KG1 (cell line): Measurements from ENCODE around the gene APBB2.

Source experiments
- DNase-seq: peaks from one replicate; lab custom pipeline; 2025; lab: John Stamatoyannopoulos, UW

Gene APBB2

DNA sequence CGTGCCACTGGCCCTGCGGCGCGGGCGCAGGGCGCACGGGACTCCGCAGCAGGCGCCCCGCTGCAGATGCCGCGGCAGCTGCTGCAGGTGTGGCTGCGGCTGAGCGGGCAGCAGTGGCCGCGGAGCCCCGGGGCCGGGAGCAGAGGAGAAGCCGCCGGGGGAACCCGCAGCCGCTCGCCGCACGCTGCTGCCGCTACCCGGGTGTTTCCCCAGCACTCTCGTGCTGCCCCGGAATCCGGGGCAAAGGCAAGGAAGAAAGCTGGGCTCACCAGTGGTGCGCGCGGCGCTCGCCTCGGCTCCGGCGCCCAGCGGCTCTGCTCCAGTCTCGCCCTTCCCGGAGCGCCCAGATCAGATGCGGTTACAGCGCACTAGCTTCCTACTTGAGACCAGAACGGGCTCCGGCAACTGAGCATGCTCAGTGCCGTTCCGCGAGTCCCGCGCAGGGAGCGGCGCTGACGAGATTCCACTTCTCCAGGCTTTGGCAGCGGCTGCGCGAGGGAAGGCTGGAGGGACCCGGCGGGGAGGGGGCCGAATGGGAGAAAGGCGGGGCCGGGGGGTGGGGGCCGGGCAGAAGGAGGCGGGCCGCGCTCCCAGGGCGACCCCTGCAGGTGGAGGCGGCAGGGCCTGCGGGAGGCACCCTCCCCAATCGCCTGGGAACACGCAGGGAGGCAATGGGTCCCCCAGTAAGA is at the start of gene APBB2:
Gene APBB2, minus strand, starts transcription at position 407 of the 689 bp plus-strand sequence. CDS start 181,288 bp downstream, outside the sequence.
- DNase-seq, result no peak

DNA sequence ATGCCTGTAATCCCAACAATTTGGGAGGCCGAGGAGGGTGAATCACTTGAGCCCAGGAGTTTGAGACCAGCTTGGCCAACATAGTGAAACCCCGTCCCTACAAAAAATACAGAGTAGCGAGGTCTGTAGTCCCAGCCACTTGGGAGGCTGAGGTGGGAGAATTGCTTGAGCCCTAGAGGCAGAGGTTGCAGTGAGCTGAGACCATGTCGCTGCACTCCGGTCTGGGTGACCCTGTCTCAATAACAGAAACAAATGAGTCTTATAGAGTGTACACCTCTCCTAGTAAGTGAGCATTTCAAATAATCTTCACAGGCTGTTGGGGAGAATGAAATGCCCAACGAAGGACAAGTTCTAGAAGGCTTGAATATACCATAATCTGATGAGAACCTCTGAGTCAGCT is 47.9 kb upstream of the APBB2 start:
- DNase-seq, result no peak

DNA sequence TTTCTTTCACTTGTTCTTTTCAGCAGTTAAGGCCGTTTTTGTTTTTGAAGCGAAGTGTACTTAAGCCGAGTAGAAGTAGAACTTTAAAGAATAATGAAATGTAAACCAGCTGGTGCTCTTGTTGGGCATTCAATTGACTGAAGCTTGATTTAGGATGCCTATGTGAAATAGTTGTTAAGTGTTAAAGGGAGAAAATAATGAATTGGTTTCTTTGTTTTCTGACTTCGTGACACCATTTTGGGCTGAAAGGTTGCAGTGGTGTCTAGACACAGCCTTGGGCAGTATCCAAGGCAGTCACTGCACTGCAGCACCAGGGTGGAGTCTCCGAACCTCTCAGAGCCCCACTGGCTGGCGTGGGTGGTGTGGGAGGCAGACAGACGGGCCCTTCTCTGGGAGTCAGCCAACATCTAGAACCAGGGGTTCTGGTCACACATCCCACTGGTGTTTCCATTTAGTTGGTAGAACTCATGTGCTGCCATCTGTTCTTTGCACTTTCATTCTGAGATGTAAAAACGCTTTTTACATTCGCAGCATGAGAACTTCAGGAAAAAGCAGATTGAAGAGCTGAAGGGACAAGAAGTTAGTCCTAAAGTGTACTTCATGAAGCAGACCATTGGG is 45.9 kb upstream of the APBB2 start:
- no peak for DNase-seq

DNA sequence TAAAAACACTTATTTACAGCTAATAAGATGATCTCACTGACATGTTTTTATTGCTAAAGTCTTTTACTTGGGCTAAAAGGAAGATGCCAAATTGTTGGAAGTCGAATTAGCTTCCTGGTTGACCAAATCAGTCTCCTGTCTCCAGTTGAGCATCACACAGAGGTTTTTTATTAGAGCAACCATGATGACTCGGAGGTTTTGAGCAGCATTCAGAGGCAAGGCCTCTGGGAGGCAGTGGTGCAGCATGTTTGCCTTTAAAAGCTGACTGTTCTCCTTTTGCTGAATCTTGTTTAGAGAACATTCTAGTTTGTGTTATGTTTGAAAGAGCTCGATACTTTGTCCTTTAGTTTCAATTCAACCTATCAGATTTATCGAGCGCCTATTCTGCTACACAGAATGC is 44.4 kb upstream of the APBB2 start:
- no peak for DNase-seq

DNA sequence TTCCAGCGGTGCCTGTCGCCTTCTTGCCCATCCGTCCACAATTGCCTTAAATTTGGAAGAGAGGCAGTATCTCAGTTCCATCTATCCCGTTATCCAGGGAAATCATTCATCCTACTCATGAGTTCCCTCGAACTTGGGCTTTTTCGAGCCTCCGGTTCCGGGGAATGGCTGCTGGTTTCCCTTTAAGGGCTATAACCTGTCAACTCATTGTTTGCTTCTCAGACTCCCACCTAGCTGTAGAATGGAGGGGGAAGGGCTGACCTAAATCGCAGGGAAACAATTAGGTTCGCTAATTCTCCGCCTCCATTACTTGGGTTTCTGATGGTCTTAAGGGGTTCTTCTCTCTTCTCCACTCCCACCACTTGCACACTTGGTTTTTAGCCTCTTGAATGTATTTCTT is 43.6 kb upstream of the APBB2 start:
- DNase-seq, result no peak

DNA sequence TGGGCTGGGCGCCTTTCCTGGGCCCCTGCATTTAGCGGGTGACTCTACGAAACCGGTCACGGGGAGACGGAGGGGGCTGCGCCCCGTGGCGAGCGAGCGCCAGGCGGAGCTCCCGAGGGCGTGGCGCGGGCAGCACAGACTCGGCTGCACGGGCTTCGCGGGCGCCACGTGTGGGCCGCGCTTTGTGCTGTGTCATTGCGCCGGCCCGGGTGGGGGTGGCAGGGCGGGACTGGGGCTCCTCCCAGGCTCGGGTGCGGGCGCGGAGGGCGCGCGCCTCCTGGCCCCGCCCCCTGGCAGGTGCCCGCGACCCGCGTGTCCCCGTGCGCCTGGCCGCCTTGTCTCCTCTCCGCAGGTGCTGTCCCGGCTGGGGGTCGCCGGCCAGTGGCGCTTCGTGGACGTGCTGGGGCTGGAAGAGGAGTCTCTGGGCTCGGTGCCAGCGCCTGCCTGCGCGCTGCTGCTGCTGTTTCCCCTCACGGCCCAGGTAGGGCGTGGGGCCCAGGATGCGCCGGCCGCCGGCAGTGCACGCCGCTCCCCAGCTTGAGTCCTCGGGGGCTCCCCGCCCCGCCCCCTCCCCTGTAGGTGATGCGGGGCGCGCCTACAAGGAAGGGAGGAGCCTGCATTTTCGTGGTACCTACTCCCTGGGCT is 43.0 kb upstream of the APBB2 start:
- DNase-seq, result no peak

DNA sequence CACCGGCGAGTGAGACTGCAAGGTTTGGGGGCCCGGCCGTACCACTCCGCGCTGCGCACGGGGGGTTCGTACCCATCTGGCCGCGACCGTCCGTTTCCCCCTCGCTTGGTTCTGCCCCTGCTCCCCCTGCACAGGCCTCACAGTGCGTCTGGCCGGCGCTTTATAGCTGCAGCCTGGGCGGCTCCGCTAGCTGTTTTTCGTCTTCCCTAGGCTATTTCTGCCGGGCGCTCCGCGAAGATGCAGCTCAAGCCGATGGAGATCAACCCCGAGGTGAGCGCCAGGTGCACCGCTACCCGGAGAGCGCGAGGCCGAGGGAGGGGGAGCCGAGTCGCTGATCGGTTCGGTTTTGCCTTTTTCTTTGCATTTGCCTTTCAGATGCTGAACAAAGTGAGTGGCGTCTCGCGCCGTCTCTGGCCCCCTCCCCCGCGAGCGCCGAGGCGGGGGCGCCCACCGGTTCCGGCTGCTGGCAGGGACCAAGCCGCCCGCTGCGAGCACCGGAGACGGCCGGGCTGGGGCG is 42.5 kb upstream of the APBB2 start, which contains the start of gene UCHL1:
Gene UCHL1, plus strand, starts transcription at position 189 of the 517 bp plus-strand sequence. Its CDS starts 49 bp downstream, at position 238.
- DNase-seq, result no peak

- DNase-seq, result no peak
These were observed 41.9 kb upstream of the APBB2 start for GRCh38 chr4:41256131-41256739.

DNA sequence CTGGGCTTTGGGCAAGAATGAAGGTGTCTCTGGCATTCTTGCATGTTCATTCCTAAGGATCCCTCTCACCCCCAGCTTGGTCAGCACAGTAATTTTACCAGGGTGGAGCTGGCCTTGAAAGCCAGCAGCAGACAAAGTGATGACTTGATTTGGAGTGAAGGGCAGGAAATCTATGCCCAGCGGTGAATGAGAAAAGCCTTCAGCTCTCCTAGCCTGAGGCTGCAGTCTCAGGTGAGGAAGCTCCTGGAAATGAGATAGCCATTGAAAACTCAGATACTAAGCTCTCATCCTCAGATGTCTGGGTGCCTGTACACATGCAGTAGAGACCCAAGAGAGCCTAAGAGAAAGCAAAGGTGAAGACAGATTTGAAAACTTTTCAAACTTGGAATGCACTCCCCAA is 31.6 kb upstream of the APBB2 start:
- no peak for DNase-seq

DNA sequence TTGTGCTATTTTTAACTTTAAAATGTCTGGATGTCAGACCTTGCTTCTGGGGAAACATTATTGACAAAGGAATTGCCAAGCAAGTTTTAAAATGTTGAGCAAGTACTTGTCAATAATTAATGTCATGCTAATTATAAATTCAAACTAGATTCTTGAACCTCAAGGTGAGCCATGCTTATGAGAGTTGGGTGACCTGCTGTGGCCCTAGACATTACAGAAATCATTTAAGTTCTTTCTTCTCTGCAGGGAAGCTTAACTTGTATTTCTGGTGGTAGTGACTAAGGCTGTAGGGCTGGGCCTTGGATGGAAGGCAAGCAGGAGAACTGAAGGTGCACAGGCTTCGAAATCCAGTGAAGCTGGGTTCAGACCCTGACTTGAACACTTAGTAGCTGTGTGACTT is 27.6 kb upstream of the APBB2 start:
- DNase-seq, result no peak

- DNase-seq, result no peak
These were observed 22.2 kb upstream of the APBB2 start for GRCh38 chr4:41236508-41236907.

DNA sequence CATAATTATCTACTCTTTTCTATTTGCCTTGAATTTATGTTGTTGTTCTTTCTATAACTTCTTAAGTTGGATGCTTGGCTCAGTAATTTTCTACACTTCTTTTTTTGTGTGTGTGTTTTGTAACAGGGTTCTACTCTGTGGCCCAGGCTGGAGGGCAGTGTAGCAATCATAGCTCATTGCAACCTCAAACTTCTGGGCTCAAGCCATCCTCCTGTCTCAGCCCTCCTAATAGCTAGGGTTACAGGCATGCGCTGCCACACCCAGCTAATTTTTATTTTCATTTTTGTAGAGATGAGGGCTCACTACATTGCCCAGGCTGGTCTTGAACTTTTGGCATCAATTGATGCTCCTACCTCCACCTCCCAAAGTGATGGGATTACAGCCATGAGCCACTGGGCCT is 21.7 kb upstream of the APBB2 start:
- no peak for DNase-seq

DNA sequence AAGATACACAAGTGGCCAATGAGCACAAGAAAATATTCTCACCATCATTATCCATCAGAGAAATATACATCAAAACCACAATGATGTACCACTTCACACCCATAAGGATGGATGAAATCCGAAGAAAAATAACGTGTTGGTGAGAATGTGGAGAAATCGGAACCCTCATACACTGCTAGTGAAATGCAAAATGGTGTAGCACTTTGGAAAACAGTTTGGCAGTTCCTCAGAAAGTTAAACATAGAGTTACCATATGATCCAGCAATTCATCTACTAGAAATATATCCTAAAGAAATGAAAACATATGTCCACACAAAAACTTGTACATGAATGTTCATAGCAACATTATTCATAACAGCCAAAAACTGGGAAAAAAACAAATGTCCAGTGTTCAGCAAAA is 18.5 kb upstream of the APBB2 start:
- DNase-seq, result no peak

- no peak for DNase-seq
These were observed 18.1 kb upstream of the APBB2 start for GRCh38 chr4:41232406-41232805.

DNA sequence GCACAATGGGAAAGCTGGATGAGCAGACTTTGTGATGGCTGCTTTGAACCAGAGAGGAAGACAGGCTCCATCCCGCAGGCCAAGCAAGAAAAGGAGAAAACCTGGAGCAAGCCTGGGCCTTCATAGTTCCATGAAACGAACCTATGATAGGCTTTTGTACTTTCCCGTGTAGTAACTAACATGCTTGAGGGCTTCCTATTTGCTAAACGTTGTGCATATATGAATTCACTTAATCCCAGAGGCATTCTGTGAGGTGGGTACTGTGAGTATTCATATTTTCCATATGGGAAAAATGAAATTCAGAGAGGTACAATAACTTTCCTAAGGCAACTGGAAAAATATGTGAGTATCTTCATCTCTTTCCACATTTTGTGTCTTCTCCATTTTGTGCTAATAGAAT is 13.6 kb upstream of the APBB2 start:
- no peak for DNase-seq

- DNase-seq, result no peak
These were observed 7.7 kb upstream of the APBB2 start for GRCh38 chr4:41221850-41222645.

GRCh38 chr4:41219421-41219950 is 5.1 kb upstream of the APBB2 start:
- DNase-seq, result no peak

DNA sequence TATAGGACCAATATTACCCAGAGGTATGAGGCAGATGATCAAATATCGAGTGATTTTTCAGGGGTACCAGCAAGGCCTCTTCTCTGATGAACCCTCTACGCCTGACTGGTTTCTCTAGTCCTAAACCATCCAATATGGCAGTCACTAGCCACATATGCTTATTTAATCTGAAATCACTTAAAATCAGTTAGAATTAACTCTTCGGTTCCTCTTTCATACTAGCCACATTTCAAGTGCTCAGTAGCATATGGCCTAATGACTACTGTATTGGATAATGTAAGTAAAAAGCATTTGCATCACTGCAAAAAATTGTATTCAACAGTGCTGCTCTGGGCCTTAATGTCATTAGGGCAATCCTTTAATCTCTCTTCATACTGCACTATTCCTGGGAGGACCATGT is 4.4 kb upstream of the APBB2 start:
- DNase-seq, result no peak

DNA sequence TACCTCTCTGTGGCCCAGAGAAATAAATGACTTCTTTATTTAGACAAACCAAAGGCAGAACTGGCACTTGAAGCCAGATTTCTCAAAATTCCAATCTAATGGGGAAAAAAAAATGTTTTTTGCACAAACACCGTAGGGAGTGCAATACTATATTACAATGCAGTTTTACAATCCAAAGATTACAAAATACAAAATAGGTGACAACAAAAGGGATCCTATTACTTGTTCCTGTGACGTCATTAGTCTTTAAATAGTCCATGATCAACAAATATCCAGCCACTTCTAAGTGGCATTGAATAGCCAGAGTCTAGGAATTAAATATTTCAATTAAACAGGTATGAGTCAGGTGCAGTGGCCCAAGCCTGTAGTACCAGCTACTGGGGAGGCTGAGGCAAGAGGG is 3.0 kb upstream of the APBB2 start:
- DNase-seq, result no peak

- DNase-seq, result no peak
These were observed 2.6 kb upstream of the APBB2 start for GRCh38 chr4:41217020-41217333.

DNA sequence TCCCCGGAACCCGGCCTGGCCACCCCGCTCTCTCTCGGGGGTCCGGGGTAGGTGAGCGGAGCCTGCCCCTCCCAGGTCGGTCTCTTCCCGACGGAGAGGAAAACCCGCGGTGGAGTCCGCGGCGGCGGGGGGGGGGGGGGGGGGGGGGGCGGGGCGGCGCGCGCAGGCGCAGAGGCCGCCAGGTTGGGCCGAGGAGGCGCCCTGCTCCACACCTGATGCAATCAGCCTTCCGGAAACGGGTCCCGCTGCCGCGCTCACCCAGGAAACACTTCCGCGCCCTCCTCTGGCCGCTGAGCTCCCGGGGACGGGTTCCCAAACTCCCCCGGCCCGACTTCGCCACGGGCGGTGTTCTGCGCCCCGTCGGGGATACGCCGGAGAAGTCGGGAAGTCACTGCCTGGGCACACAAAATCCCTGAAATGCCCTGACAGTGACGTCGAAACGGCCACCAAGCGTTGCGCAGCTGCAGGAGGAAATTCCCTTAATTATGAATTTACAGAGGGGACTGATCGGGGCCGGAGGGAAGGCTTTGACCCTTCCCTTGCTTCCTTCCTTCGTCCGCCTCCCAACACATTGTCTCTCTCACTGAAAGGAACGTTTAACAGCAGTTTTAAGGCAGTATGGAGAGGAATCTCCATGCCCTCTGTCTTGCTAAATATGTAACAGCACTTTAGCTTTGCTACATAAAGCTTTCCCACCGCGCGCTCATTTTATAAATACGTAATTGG is 2.1 kb upstream of the APBB2 start:
- no peak for DNase-seq
